Fibroblast of mammary gland (primary cell): ENCODE results near the gene DACH2.

Experiments
- DNase-seq: peaks from one replicate; pipeline ENCODE4 v3.0.0-alpha.2; 2010; ENCODE audit warnings: low read depth
- H3K4me3 ChIP-seq: 2 replicates; pipeline ENCODE4 v1.5.1; 2011; ENCODE audit warnings: low read depth, mild to moderate bottlenecking, low read length, moderate library complexity; ENCODE audit not compliant: control insufficient read depth
- CTCF ChIP-seq: conservative IDR thresholded peaks from 2 replicates; pipeline ENCODE4 v1.5.1; 2011; ENCODE audit warnings: low read depth, low read length, inconsistent platforms; ENCODE audit not compliant: control insufficient read depth, insufficient read depth

Gene DACH2

GRCh38 chrX:86809651-86810050 is 661.4 kb downstream of the DACH2 start:
- no peak overlapping the region for H3K4me3 ChIP-seq
- TF ChIP-seq CTCF = no peak
- no peak for DNase-seq

GRCh38 chrX:86829786-86830185 is 681.5 kb downstream of the DACH2 start:
- no peak overlapping the region for H3K4me3 ChIP-seq
- DNase-seq = no peak
- TF ChIP-seq CTCF = no peak

- TF ChIP-seq CTCF = no peak
- no peak overlapping the region for H3K4me3 ChIP-seq
- no peak for DNase-seq
Measured at GRCh38 chrX:86830685-86831084, 682.4 kb downstream of the DACH2 start.

- DNase-seq = no peak
- no peak overlapping the region for H3K4me3 ChIP-seq
- TF ChIP-seq CTCF = no peak
Measured at GRCh38 chrX:86845101-86845500, 696.9 kb downstream of the DACH2 start.
